SIG-M5 treated with dmso at 0.1 percent for 504 hours (cell line): ENCODE measurements around the gene NR5A2.

ENCODE experiments used
- DNase-seq: peaks from one replicate; lab custom pipeline; 2025; ENCODE audit not compliant: unreplicated experiment; lab: John Stamatoyannopoulos, UW

The NR5A2 gene

DNA sequence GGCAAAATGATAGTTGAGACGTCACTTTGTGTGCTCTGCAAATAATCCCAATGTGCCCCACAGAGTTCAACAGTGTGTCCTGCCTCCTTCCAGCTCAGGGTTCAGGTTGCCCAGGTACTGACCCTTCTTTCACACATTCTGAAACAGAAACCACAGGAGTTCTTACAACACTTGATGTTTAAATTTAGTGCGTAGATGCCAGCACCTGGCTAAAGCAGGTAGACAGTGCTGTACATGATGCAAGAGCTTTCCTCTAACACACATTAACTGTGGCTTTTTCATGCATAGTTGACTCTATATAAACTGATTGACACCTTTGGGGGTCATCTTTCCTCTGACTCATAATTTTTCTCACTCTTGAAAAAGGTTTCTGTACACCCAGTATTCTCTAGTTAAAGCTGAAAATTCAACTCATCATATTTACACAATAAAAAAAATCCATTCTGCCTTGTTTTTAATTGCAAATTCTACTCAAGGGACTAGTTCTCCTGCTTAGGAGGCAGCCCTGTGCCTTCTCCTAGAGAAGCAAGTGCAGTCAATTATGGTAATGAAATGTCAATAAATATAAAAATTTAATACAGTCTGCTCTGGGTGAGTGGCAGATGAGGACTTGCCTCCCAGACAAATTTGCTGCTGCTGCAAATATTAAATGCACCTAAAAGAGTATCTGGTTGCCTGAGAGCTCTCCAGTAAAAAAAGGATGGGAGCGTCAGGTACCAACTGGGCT, 91.4 kb downstream of the NR5A2 start:
- no peak for DNase-seq

DNA sequence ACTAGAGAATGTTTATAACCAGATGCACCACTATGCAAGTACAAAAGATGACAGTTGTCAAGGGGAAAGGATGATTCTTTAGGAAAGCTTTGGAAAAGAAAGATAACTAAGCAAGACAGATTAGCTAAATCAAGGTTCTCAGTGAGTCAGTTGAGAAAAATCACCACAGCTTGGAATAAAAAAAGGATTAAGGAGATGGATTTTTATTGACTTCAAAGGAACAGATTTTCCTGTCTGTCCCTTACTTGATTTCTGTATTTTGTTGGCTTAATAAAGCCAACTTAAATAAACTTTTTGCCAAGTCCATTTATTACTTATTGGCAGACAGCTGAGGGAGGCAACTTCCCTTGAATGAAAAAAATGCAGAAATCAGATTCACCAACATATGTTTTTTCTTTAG, 93.9 kb downstream of the NR5A2 start:
- no peak for DNase-seq

DNA sequence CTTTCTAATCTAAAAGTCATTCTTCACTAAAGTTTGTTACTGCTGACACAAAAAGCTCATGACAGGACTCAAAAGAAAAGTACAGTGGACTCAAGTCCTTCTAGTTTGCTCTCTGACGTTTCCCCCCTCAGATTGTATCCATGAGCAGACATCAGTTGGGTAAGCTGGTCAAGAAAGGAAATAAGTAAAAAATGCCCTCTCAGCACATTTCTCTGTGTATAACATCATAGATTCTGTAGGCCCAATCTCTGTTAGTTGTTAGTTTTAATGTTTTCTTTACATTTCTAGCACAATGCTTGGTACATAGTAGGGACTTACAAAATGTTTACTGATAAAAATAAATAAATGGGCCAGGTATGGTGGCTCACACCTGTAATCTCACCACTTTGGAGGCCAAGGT, 96.8 kb downstream of the NR5A2 start:
- no peak for DNase-seq

- no peak for DNase-seq
Measured at GRCh38 chr1:200128081-200128480, 100.6 kb downstream of the NR5A2 start.

DNA sequence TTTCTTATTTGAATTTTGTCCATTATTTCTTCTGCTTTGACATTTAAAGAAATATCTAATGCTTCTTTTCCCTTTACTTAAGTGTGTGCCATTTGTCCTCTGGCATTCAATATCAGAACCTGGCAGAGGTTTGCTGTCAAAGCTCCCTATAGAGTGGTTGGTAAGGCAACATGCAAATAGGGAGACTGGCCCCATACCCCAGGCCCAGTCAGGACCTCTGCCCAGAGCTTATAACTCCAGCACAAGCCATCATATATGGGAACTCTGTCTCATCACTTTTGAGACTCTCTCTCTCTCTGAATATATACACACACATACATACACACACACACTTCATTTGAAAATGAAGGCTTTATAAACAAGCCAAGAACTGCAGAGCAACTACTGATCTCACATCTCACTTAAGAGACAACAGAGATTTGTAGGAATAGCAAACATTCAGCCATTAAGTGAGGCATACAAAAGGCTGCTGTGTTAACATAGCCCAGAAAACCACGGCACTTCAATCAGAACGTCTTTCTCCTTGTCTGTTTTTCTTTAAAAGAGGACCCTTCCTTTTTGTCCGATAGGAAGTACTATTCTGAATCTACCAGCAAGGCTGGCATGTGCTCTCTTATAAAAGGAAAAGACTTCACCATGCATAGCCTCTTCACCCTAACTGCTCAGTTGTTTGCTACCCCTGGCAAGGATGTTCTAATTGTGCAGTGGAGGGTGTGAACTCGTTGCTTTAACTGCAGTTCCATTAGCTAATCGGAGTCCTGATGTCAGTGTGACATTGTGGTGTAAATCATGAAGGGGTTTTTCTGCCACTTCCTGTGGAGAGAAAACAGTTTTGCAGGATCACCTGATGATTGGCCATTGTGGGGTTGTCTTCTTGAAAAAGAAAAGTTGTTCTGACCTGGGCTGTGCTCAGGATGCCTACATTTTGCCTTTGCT, 101.7 kb downstream of the NR5A2 start:
- no peak for DNase-seq

DNA sequence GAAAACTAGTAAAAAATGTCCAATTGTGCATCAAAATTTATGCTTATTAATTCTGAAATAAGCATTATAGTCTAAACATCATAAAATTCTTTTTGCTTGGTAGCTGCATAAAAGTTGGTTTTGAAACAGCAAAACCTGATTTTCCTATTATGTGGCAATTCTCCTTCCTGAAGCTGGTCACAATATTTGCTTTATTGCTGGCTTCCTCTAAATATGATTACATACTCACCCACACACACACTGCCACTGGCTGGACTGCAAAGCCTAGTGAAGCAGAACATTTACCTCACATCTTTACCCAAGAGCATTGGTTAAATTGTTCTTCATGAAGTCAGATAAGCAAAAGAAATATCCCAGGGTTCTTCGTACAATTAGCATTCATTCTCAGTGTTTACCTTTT, 103.0 kb downstream of the NR5A2 start:
- DNase-seq, result peak; percentile 62

DNA sequence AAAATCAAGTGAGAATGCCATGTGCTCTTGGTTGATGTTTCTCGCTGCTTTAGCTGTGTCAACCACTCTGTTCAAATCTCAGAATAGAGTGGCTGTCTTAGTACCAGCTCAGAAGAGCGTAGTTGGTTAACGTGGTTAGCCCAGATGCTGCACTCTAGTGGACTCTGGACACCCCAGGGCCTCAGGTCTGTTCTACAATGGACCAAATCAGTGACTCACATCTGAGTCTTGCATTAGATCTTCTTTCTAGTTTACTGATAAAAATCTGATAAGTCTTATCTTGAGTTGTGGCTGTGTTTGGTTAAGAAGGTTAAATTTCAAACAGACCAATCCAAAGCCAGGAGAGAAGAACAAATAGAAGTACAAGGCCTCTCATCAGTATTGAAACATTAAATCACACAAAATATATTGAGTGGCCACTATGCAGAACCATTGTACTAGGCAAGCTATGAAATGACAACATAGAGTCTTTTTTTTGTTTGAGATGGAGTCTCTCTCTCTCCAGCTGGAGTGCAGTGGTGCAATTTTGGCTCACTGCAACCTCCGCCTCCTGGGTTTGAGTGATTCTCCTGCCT, 104.1 kb downstream of the NR5A2 start:
- no peak for DNase-seq

- no peak for DNase-seq
Measured at GRCh38 chr1:200133123-200133522, 105.6 kb downstream of the NR5A2 start.

- DNase-seq, result no peak
Measured at GRCh38 chr1:200134116-200134515, 106.6 kb downstream of the NR5A2 start.

DNA sequence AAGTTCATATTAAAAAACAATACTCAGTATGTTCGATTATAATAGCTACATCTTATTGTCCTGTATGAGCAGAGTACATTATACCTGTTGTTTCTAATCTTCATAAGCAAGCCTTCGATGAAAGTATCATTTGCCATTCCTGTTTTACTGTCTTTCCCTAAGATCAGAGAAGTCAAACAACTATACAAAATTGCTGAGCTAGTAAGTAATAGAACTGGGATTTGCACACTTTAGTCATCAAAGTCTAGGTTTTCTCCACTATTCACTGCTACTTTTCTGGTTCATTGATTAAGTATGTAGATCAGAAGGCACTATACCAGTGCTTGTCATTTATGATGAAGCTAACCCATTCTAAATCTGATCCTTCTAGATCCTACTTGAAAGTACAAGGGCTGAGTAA, 108.9 kb downstream of the NR5A2 start:
- DNase-seq, result no peak

DNA sequence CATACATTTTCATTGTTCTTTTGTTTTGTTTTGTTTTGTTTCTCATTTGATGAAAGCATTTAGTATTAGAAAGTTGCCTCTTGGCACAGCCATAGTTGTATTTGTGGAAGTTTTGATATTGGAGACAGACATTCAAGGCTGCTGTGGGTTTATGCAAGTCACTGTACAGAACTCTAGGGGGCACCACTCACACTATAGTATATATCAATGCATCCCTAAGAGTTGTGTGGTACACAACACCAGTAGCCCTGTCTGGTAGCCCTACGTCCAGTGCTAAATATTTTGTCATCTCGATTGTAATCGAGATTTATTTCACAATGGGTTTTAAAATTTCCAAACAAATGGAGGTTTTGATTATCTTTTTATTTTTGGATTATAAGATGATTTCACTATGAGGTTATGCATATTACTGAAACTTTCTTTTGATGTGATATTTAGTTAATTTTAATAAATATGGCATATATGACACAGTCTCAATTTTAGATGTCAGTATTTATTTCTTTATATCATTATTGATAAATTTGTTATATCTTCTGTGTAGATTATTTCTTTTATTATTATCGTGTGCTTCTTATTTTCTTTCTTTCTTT, 112.2 kb downstream of the NR5A2 start:
- peak; percentile 86 for DNase-seq

- DNase-seq, result no peak
Measured at GRCh38 chr1:200143347-200143746, 115.8 kb downstream of the NR5A2 start.

GRCh38 chr1:200146100-200146499, 118.6 kb downstream of the NR5A2 start:
- DNase-seq, result no peak

DNA sequence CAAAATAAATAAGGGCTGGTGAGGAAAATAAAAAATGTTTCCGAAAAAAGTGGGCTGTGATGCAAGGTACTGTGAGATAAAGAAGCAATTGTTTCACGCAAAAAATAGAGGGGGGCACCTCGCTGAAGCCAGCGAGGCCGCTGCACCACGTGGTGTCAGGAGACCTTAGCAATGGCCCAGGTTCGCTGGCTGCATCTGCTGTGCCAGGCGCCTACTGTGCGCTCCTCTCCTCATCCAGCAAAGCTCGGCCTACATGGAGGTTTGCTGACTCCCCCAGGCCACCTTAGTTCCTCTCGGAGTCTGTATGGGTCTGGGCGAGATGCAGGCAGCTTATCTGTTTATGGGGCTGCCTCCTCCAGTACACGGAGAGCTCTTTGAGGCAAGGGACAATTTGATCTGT, 119.6 kb downstream of the NR5A2 start:
- no peak for DNase-seq

DNA sequence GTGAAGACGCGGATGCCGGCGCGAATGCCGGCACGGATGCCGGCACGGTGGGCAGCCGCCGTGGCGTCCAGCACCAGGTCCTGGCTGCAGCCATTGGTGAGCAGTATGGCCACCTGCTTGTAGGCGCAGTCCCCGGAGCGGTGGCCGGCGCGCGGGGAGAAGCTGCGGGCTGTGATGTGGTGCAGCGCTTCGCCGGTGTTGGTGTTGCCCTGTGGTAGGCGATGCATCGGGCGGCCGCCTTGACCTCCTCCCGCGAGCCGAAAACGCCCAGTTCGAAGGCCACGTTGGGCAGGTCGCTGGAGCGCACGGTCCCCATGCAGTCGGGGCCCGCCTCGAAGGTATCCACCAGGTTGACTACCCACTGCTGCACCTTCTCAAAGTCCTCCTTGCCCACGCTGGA, 120.2 kb downstream of the NR5A2 start:
- DNase-seq, result no peak

- DNase-seq, result no peak
Measured at GRCh38 chr1:200150006-200150405, 122.5 kb downstream of the NR5A2 start.

DNA sequence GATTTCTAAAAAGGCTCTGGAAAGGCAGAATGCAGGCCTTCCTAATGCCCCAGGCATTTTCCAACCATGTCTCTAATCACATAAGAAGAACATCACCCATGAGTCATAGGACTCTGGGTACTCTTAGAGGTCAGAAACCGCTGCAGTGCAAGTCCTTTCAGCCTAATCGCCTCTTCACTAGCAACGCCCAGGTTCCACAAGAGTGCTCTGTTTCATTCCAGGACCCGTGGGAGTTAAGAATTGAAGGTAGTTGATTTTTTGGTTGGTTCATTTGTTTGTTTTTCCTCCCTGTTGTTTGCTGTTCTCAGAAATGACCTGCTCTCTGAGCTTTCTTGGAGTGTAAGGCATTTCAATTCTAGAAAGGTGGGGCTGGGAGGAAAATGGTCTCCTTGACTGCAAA, 123.2 kb downstream of the NR5A2 start:
- peak; percentile 35 for DNase-seq

GRCh38 chr1:200152336-200152735, 124.8 kb downstream of the NR5A2 start:
- no peak for DNase-seq

- DNase-seq, result no peak
Measured at GRCh38 chr1:200153277-200154055, 126.0 kb downstream of the NR5A2 start.

DNA sequence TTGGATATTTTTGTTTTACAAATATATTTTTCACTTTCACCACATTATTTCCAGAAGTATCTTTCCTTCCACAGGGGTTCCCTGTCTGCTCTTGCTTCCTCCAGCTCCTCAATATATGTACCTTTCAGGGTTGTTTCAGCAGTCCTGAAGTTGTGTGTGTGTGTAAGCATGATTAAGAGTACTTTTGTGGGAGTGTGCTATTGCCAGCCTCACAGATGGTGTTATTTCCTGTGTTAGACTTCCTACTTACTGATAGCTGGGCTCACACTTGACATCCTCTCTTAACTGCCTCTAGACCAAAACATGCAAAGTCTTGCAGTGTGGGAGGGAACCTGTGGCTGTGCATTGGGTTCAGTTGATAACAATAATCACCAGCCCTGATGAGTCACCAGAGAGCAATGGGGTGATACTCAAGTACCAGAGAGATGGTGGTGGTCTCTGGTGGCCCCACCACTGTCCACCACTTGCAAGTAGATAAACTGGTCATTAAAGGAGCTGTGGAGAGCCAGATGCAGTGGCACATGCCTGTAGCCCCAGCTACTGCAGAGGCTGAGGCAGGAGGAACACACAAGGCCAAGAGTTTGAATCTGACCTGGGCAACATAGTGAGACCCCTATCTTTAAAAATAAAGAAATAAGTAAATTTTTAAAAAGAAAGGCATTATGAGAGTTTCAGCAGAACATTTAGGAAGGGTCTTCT, 126.7 kb downstream of the NR5A2 start:
- DNase-seq, result peak; percentile 19
